ENCODE data around the gene HTT-AS.
A peak's percentile ranks its signal among the peaks of the same experiment; 100 is the strongest.

HTT-AS gene

DNA sequence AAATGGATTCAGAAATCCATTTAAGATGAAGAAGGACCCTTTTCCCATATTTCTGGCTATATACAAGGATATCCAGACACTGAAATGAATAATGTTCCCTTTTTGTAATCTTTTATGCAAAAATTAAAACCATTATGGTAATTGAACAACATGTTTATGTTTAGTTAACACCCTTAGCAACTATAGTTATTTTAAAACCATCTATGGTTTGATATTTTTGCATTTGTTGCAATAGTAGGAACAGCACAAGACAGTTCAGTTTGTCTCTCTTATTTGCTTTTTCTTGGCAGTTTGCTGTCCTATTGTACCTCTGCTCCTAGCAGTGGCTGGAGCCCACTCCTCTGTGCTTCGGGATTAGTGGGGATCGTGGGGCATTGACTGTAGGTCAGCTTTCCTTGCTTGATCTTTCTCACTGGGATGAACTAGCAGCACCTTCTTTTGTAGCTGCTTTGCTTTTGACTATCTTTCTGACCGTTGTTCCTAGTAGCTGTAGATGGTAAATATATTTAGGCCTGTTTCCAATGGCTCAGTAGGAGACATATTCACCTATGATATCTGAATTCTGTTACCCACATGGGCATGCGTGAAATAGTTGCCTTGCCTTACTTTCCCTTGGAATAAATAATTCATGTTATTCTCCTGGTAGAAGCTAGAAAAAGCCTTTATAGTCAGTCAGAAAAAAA, 12.9 kb upstream of the HTT-AS start:
- no peak for DNase-seq

DNA sequence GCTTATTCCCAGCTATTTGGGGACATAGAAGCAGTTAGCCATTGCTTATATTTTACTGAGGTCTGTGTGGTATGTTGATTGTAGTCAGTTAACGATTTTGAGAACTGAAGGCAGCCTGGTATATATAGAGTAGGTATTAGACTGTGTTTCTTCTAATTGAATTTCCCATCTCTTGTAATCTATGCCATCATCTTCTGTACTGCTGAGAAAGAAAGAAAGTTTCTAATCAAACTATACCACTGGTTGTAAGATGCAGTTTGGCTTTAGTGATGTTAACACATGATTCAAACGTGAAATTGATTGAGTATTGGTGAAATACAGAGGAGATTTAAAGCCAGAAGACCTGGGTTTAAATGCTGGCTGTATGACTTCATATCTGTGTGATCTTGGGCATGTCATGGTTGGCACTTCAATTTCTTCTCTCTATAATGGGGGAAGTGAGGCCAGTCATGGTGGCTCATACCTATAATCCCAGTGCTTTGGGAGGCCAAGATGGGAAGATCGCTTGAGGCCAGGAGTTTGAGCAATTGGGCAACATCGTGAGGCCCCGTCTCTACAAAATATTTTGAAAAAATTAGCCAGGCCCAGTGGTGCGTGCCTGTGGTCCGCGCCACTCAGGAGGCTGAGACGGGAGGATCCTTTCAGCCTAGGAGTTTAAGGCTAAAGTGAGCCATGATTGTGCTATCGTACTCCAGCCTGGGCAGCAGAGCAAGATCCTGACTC, 11.8 kb upstream of the HTT-AS start:
- DNase-seq, result no peak

GRCh38 chr4:3083732-3084131, 9.4 kb upstream of the HTT-AS start:
- no peak for DNase-seq

GRCh38 chr4:3082925-3083515, 8.7 kb upstream of the HTT-AS start:
- DNase-seq, result no peak

DNA sequence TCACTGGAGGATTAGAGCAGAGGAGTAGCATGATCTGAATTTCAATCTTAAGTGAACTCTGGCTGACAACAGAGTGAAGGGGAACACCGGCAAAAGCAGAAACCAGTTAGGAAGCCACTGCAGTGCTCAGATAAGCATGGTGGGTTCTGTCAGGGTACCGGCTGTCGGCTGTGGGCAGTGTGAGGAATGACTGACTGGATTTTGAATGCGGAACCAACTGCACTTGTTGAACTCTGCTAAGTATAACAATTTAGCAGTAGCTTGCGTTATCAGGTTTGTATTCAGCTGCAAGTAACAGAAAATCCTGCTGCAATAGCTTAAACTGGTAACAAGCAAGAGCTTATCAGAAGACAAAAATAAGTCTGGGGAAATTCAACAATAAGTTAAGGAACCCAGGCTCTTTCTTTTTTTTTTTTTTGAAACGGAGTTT, 5.4 kb upstream of the HTT-AS start:
- peak in 1 of 2 donors; percentile 34 for DNase-seq

DNA sequence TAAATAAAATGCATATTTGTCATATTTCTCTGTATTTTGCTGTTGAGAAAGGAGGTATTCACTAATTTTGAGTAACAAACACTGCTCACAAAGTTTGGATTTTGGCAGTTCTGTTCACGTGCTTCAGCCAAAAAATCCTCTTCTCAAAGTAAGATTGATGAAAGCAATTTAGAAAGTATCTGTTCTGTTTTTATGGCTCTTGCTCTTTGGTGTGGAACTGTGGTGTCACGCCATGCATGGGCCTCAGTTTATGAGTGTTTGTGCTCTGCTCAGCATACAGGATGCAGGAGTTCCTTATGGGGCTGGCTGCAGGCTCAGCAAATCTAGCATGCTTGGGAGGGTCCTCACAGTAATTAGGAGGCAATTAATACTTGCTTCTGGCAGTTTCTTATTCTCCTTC, 3.5 kb upstream of the HTT-AS start:
- DNase-seq, result peak in 1 of 2 donors; percentile 32

GRCh38 chr4:3075652-3075981, 1.3 kb upstream of the HTT-AS start:
- no peak for DNase-seq

GRCh38 chr4:3074846-3075651, 711 bp upstream of the HTT-AS start:
- DNase-seq, result peak; percentile 44 to 63

GRCh38 chr4:3073158-3074077, 920 bp downstream of the HTT-AS start:
- no peak for DNase-seq

DNA sequence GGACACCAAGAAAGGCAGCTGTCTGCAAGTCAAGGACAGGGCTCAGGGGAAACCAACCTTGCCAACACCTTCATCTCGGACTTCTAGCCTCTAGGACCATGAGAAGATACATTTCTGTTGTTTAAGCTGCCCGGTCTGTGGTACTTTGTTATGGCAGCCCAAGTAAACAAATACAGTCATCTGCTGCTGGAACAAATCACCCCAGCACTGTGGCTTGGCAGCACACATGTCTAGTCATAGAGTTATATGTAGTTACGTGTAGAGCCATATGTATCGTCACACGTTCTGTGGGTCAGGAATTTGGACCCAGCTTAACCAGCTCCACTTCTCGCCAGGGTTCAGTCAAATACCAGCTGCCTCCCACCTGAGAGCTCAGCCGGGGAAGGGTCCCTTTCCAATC, 2.5 kb downstream of the HTT-AS start:
- no peak for DNase-seq

DNA sequence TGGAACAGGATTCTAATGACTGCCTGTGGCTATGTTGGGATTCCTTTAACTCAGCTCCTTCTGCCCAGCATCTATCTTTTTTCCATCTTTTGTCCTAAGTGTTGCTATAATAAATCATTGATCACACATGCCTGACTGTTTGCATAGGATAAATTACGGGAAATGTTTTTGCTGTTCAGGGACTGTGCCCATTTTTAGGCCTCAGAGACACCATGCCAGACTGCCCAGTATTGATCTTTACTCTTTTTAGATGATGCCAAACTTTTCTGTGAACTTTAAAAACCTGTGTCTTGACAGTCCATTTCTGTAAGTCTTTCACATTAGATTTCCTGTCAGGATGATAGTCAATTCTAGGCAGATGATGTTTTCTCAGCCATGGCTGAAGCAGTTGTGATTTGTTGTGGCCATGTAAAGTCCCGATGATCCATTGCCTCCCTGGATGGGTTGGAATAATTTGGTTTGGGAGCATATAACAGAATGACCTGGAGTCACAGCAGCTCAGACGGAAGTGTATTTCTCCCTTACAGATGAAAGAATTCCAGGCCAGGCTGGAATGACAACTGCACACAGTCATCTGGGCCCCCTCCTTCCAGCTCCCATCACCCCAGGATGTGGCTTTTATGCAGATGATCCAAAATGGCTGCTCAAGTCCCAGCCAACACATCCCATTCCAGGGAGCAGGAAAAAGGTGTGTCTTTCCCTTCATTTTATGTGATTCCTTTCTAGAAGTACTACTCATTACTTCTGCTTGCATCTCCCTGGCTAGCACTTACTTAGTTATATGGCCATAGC, 3.4 kb downstream of the HTT-AS start:
- no peak for DNase-seq

DNA sequence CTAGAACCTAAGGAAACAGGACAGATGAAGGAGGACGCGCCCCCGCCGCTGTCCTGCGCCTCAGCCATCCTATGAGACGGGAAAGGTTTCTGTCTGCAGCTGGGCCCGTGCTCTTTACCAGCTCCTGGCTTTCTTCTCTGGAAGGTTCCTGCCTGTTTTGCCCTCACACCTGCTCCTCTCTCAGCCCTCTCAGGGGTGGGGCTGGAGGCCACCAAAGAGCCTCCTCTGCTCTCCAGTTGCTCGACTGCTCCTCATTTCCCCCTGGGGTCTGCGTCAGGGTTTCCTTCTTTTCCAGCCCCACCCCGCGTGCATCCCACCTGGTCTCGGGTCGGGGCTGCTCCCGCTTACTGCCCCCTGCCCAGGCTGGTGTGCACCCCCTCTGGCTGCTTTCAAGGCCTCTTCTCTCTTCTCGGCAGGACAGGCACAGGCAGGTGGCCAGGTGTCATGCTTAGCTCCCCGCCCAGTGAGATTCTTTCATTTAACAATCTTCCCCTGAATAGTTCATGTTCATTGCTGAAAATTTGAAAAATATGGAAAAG, 4.6 kb downstream of the HTT-AS start:
- DNase-seq, result no peak

DNA sequence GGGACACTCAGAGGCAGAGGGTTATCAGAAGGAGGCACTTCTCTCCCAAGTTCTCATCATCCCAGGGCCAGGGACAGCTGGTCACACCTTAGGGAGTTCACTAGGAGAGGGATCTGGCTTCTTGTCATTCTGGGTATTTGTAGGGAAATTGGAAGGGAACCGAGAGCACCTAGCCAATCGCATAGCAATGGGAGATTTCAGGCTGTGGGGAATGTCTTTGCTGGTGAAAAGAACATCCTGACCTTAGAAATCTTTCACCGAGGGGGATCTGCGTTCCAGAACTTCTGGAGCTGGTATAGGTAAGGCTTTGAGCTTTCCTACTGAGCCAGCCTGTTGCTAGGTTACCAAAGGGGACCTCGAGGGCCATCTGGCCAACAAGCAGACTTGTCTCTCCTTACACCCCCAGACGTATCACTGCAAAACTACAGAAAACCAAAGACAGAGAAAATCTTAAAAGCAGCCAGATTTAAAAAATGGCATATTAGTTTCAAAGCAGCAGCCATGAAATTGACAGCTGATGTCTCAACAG, 6.8 kb downstream of the HTT-AS start:
- no peak for DNase-seq

DNA sequence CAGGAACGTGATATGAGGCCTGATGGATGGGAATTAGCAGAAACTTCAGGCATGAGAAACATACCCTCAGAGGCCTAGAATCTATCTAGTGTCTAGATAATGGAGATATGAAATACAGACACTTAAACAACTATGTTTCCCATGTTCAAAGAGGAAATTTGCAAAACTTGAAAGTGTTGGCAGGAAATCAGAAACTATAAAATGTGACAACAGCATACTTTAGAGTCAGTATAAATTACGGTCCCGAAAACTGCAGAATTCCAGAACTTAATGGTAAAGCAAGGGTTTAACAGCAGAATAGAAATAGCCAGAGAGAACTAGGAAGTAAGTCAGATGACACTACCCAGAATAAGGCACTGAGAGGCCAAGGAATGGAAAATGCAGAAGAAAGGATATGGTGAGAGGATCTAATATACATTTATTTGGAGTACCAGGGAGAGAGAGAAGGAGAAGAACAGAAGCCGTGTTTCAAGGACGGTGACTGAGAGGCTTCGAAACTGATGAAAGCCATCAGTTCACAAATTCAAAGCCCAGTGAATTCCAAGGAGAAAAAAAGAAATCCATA, 7.4 kb downstream of the HTT-AS start:
- DNase-seq, result no peak

DNA sequence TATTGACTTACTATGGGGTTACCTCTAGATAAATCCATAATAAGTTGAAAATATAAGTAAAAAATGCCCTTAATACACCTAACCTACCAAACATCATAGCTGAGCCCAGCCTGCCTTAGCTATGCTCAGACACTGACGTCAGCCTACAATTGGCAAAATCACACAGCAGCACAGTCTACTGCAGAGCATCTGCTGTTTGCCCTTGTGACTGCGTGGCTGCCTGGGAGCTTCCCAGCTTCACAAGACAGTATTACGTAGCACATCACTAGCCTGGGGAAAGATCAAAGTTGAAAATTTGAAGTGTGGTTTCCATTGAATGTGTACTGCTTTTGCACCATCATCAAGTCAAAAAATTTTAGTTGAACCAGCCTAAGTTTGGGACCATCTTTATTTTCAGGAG, 8.8 kb downstream of the HTT-AS start:
- DNase-seq, result no peak

DNA sequence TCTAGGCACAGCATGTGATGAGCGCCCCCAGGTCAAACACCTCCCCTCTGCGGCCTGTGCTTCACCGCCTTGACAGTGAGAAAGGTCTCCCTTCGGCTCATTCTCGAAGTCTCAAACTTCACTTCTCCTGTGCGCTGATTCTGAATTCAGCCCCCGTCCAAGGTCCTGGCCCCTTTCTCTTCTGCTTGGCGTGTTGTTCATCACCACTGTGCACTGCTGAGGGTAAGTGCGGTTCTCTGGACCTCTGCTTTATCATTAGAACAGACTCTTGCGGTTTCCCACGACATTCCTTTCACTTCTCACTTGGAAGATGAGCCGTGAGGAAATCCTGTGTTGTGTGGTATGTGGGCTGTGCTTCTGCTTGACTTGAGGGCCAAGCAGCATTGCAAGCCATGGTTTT, 11.9 kb downstream of the HTT-AS start:
- DNase-seq, result no peak

GRCh38 chr4:3060946-3061345, 13.4 kb downstream of the HTT-AS start:
- DNase-seq, result no peak

DNA sequence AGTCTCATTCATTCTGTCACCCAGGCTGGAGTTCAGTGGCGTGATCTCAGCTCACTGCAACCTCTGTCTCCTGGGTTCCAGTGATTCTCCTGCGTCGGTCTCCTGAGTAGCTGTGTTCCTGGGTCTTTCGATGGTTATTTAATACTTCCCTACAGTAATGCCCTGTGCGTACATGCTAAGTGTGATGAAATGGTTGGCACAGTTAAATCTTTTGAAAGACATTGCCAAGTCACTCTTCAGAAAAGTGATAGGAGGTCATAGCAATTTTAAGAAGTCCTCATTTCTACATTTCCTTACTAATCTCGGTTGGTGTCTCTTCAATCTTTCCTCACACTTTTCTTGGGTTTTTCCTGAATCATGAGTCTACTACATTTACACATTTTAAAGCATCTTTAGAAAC, 14.4 kb downstream of the HTT-AS start:
- DNase-seq, result no peak

DNA sequence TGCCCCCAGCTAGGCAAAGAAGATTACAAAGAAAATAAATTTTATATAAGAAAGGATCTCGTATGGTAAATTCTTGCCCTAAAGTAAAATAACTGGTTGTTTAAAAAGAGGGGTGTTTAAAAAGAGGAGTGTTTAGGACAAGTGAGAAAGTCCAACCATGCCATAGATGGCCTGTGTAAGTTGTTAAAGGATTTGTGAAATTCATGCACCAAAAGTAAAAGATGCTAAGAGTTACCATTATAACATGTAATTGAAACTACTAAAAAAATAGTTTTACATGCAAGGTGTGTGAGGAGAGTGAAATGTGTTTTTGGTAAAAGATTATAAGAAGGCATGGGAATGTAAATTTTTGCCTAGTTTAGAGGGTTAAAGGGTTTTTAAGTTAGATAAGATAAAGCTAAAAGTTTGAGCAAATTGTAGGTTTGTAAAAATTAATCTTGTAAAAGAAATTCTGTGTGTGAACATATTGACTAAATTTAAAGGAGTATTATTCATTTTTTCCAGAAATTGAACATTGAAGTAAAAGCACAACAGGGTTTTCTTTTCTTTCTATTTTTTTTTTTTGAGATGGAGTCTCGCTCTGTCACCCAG, 20.1 kb downstream of the HTT-AS start:
- DNase-seq, result no peak

All from CD4-positive, alpha-beta T cell treated with Interleukin-1 beta for 1 hour (primary cell).